Activated CD8-positive, alpha-beta memory T cell treated with anti-CD3 and anti-CD28 coated beads, Interleukin-2, amount 10 ng/mL, durations not matched to agents 7 days and 5 days (primary cell): ENCODE results near the gene NOS1. TPM values are rescaled to one million over a fixed set of nuclear protein-coding genes. Genes with fewer than 3 reads are reported as not detected.
A peak's percentile ranks its signal among the peaks of the same experiment; 100 is the strongest.
"Not testable (repeated sequence)": the region's sequence is repeated elsewhere in the genome, so short reads cannot be mapped to it uniquely, and the experiment has no call there.

Experiments
- ATAC-seq: fragments of 150-1000 bp; cut with Tn5 transposase; one replicate; pipeline ENCODE4 v1.10.0; 2021; ENCODE audit warnings: moderate library complexity
- CTCF ChIA-PET: fragments of 350-600 bp; sonication (Branson Sonifier 250); formaldehyde crosslinking; loops from one replicate; lab custom pipeline; 2021; ENCODE audit warnings: antibody characterized with exemption; lab: Charles Lee
- DNase-seq: peaks from one replicate; pipeline ENCODE4 v3.0.0-alpha.2; 2020
- H3K27ac Mint-ChIP-seq: one replicate; pipeline ENCODE4 v1.8.0; 2021; ENCODE audit warnings: mild to moderate bottlenecking, mixed read lengths
- H3K27me3 Mint-ChIP-seq: one replicate; pipeline ENCODE4 v1.8.0; 2021; ENCODE audit warnings: mixed read lengths
- H3K36me3 Mint-ChIP-seq: one replicate; pipeline ENCODE4 v1.8.0; 2021; ENCODE audit warnings: mild to moderate bottlenecking, mixed read lengths
- H3K4me1 Mint-ChIP-seq: one replicate; pipeline ENCODE4 v1.8.0; 2021; ENCODE audit warnings: mixed read lengths
- H3K4me3 Mint-ChIP-seq: one replicate; pipeline ENCODE4 v1.8.0; 2021; ENCODE audit warnings: mild to moderate bottlenecking, moderate library complexity, mixed read lengths
- H3K9me3 Mint-ChIP-seq: one replicate; pipeline ENCODE4 v1.8.0; 2022; ENCODE audit warnings: low read depth, mixed read lengths
- total RNA-seq, 2 experiments: library from RNA; stranded (reverse); gene quantifications; one replicate each; pipeline ENCODE4 v1.2.3, GENCODE V29; 2021

Gene NOS1
- total RNA-seq, 2 experiments from 2014 or later = not detected

DNA sequence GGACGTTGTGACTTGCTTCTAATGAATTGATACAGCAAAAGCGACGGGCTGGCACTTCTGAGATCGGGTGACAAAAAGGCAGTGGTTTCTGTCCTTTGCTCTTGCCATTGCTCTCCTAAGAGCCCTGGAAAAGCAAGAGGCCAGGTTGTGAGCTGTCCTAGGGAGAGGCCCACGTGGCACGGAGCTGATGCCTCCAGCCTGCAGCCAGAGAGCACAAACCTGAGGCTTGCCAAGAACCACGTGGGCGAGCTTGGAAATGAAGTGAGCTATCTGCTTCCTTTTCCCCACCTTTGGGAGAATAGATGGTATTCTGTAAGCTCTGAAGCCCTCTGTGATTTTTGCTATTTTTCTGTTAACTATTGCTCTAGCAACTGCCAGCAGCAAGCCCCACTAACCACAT is 26.4 kb upstream of the NOS1 start:
- Mint-ChIP-seq H3K36me3 (no peaks in the 10 kb centered on the region), H3K27me3 (no peaks in the 10 kb centered on the region), H3K4me3 (no peak overlapping the region), H3K4me1 (no peaks in the 10 kb centered on the region), H3K27ac (no peak overlapping the region), H3K9me3 (no peaks in the 10 kb centered on the region)
- DNase-seq (no peak), ATAC-seq (no peak)
- CTCF ChIA-PET = interaction anchor here (0.7 kb wide), 1 partner anchor 113 kb away, joined by 4 read pairs; no protein-coding TSS in a partner anchor

DNA sequence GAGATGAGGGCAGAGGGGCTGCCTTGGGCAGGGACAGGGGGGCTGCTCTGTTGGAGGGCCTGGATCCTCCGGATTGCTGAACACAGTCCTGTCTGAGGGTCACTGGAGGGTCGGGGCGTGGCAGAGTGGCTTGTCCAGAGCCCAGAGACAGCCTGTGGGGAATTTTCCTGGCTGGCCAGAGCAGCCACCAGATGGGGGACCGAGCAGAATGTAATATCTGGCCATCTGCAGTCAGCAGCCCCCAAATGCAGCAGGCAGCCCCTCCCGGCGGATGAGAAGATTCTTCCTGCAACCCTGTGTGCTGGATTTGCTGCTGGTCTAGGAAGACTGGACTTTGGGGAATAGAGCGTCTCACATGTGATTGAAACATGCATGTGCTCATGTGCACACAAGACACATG is 23.3 kb upstream of the NOS1 start:
- Mint-ChIP-seq H3K27me3 (no peaks in the 10 kb centered on the region), H3K4me1 (no peaks in the 10 kb centered on the region), H3K4me3 (no peak overlapping the region), H3K27ac (no peak overlapping the region), H3K36me3 (no peaks in the 10 kb centered on the region), H3K9me3 (no peaks in the 10 kb centered on the region)
- CTCF ChIA-PET = no interaction called here
- ATAC-seq (no peak), DNase-seq (no peak)

DNA sequence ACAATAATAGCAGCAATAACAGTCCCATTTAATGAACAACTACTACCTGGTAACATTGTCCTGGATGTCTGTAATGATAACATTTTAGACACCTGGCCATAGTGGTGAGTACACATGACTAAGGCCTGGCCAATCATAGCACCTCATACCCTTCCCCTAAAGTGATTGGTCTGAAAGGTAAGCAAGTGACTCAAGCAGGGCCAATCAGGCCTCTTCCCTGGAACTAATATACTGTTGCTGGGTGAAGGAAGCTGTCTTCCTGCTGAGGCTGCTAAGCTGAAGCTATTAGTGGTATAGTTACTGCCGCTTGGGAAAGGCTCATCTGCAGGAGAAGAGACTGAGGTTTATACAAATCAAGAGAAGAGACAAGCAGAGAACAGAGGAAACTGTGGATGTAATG is 18.7 kb upstream of the NOS1 start:
- ATAC-seq (no peak), DNase-seq (no peak)
- Mint-ChIP-seq H3K4me1 (no peaks in the 10 kb centered on the region), H3K4me3 (no peak overlapping the region), H3K27me3 (no peaks in the 10 kb centered on the region), H3K27ac (no peak overlapping the region), H3K9me3 (peaks cover 2% of the 10 kb centered on the region), H3K36me3 (no peaks in the 10 kb centered on the region)
- CTCF ChIA-PET = interaction anchor here (0.7 kb wide), 1 partner anchor 184 kb away, joined by 3 read pairs; no protein-coding TSS in a partner anchor

DNA sequence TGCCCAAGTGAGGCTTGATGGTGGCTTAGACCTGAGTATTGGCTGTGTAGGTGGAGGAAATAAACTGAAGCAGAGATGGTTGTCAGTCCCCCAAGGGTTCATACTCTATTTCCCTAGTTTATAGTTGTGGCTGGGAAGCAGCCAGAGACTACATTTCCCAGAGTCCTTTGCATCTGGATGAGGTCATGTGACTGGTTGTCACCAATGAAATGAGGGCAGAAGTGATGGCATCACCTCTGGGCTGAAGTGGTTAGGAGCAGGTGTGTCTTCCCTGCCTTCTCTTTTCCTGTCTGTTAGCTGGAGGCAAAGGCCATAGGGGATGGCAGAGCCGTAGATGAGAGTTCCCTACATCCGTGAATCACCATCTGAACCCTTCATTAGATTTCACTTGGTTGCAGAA is 16.3 kb upstream of the NOS1 start:
- Mint-ChIP-seq H3K27ac (no peak overlapping the region), H3K4me3 (no peak overlapping the region), H3K4me1 (no peaks in the 10 kb centered on the region), H3K36me3 (no peaks in the 10 kb centered on the region), H3K27me3 (no peaks in the 10 kb centered on the region), H3K9me3 (peaks cover 2% of the 10 kb centered on the region)
- CTCF ChIA-PET = no interaction called here
- no peak for ATAC-seq
- no peak for DNase-seq

DNA sequence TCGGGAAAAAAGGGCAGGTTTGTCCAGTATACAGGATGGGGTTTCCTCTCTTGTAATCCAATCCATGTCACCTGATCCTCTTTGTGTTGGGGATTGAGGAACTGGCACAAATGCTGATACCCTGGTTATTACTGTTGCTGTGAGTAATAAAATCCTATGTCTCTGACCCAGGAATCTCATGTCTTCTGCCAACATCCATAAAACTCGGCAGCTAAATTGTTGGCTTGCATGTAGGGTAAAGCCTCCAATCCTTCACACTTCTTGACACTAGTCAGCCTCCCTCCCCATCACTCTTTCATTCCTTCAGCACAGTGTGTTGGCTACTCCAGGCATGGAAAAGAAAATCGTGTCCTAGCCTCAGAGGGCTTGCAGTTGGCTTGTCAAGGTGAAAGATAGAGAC is 9.2 kb upstream of the NOS1 start:
- no peak for ATAC-seq
- Mint-ChIP-seq H3K4me1 (no peaks in the 10 kb centered on the region), H3K9me3 (no peaks in the 10 kb centered on the region), H3K4me3 (no peak overlapping the region), H3K27ac (no peak overlapping the region), H3K36me3 (no peaks in the 10 kb centered on the region), H3K27me3 (no peaks in the 10 kb centered on the region)
- CTCF ChIA-PET = no interaction called here
- DNase-seq = no peak

DNA sequence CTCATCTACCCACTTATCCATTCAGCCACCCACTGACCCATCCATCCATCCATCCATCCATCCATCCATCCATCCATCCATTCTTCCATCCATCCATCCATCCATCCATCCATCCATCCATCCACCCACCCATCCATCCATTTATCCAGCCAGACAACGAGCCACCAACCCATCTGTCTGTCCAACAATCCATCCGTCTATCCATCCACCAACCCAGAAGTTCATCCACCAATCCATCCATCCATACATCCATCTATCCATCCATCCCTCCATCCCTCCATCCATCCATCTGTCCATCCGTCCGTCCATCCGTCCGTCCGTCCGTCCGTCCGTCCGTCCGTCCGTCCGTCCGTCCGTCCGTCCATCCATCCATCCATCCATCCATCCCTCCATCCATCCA is 8.6 kb upstream of the NOS1 start:
- H3K4me1 Mint-ChIP-seq, H3K9me3 Mint-ChIP-seq, H3K27me3 Mint-ChIP-seq, ATAC-seq, DNase-seq, H3K27ac Mint-ChIP-seq, H3K36me3 Mint-ChIP-seq, H3K4me3 Mint-ChIP-seq: not testable (repeated sequence)
- CTCF ChIA-PET = interaction anchor here (3.8 to 3.9 kb wide), 2 partner anchors 218 to 468 kb away, joined by 32 to 37 read pairs; no protein-coding TSS in a partner anchor

DNA sequence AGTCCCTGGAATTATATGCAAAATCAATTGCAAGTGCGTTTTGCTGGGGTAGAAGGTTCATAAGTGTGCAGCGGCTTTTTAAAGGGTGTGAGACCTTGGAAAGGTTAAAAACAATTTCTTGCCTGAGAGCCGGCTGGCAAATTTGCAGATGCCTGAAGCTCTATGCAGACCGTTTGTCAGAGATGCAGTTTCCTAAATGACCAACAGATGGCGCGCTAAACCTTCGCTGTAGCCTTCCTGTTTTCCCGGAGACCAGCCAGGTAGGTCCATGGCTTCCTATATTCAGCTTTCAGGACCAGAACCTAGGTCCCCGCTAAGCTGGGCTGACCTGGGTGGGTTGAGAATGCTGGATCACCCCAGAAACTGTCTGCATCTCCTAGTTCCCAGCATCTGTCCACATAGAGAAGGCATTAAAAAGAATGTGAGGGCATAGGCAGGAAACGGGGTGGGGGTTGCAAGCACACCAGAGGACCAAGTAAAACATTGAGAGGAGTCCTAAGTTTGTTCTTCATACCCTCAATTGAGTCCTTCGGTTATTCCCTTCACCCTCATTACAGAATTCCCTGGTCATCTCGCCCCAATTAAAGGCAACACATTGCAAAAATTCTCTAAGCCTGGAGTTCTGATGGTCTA is 5.7 kb upstream of the NOS1 start:
- CTCF ChIA-PET = interaction anchor here (0.8 to 3.9 kb wide), 16 partner anchors 8 to 490 kb away, joined by 3 to 37 read pairs (median 4); no protein-coding TSS in a partner anchor
- DNase-seq = peak; percentile 66
- H3K4me3 Mint-ChIP-seq = no peak overlapping the region
- H3K36me3 Mint-ChIP-seq = no peaks in the 10 kb centered on the region
- no peak overlapping the region for H3K27ac Mint-ChIP-seq
- H3K27me3 Mint-ChIP-seq = peaks cover 21% of the 10 kb centered on the region
- H3K9me3 Mint-ChIP-seq = no peaks in the 10 kb centered on the region
- ATAC-seq = no peak
- H3K4me1 Mint-ChIP-seq = no peaks in the 10 kb centered on the region

DNA sequence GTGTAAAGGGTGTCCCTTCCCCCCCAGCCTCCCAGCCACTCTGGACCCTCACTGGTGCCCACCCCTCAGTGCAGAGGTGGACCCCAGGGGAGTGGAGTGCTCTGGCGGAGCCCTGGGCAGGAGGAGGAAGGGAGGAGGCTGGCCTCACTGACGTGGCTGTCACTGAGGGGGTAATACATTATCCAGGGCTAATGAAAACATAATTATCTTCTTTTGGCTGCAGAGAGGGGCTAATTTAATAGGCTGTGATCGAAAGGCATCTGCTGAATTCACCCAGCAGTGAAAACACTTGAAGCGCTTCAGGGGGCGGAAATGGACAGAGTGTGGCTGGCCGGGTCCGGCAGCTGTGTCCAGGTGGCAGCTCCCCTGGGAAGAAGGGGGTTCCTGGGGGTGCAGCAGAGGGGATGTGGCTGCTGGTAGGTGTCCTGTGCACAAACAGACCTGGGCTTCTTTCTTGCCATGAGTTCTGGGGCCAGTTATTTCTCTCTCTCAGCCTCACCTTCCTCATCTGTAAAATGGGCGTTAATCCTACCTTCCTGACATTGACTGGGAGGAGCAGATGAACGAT is 3.7 kb upstream of the NOS1 start:
- CTCF ChIA-PET = interaction anchor here (0.6 kb wide), 1 partner anchor 538 kb away, joined by 3 read pairs; no protein-coding TSS in a partner anchor

DNA sequence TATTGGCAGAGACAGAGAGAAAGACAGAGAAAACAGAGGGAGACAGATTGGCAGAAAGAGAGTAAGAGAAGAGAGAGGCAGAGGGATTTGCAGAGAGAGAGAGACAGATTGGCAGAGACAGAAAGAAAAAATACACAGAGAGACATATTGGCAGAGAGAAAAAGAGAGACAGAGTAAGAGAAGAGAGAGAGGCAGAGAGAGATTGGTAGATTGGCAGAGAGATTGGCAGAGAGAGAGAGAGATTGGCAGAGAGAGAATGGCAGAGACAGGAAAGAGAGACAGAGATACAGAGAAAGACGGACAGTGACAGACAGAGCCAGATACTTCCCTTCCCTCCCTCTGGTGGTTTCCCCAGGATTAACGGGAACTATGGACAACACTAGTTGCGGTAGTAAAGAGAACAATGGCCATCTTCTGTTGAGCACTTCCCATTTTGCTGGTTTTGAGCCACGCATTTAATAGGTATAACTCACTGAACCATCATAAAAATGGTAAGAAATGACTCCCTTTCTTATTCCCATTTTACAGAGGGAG is 2.6 kb upstream of the NOS1 start:
- H3K4me1 Mint-ChIP-seq = no peaks in the 10 kb centered on the region
- no peak for DNase-seq
- CTCF ChIA-PET = no interaction called here
- H3K9me3 Mint-ChIP-seq = no peaks in the 10 kb centered on the region
- peaks cover 42% of the 10 kb centered on the region for H3K27me3 Mint-ChIP-seq
- H3K4me3 Mint-ChIP-seq = no peak overlapping the region
- H3K36me3 Mint-ChIP-seq = no peaks in the 10 kb centered on the region
- H3K27ac Mint-ChIP-seq = no peak overlapping the region
- no peak for ATAC-seq

More for the DNA sequence above, 3.7 kb upstream of the NOS1 start:
- Mint-ChIP-seq H3K27ac (no peak overlapping the region), H3K36me3 (no peaks in the 10 kb centered on the region), H3K4me3 (no peak overlapping the region), H3K4me1 (no peaks in the 10 kb centered on the region), H3K27me3 (peaks cover 32% of the 10 kb centered on the region), H3K9me3 (no peaks in the 10 kb centered on the region)
- ATAC-seq (no peak), DNase-seq (no peak)

DNA sequence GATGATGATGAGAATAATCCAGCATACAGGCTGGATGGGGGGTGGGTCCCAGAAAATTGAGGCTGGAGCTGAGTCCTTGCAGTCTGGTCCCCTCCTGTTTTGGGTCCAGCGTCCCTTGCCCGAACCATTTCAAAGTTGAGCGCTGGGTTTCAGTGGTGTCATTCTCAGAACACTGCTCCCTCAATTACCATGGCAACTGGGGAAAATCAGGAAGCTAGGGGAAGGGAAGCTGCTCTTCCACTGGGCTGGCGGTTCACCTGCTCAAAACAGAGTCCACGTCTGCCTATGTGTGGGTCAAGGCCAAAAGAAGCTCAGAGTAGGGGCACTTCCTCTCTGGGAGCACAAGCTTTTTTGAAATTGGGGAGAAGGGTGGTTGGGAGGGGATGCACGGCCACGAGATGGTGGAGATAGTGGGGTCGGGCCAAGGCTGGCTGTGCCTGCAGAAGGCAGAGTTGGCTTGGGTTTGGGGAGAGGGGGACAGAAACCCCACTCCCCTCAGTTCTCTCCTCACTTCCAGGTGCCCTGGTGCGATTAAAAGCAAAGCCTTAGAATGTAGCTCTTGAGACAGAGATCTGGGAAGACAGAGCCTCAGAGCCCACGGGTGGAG is 1.7 kb upstream of the NOS1 start:
- CTCF ChIA-PET = no interaction called here
- Mint-ChIP-seq H3K36me3 (no peaks in the 10 kb centered on the region), H3K4me3 (no peak overlapping the region), H3K27ac (no peak overlapping the region), H3K4me1 (no peaks in the 10 kb centered on the region), H3K27me3 (peaks cover 50% of the 10 kb centered on the region), H3K9me3 (no peaks in the 10 kb centered on the region)
- DNase-seq (no peak), ATAC-seq (no peak)

DNA sequence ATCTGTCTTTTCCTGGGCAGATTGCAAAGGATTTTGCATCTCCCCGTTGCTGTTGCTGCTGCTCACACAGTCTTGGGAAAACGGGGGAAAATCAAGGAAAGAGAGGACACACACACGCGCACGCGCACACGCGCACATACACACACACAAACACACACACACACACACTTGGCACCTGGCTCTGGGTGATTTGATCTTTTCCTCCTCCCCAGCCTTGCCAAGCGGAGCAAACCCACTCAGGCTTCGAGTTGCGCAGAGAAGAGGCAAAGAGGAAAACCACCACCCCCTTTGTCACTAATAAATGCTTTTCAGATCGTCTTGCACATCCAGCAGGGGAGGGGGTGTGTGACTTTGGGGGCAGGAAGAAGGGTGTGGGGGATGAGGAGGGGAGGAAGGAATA is 965 bp upstream of the NOS1 start:
- DNase-seq (no peak), ATAC-seq (no peak)
- Mint-ChIP-seq H3K9me3 (no peaks in the 10 kb centered on the region), H3K4me1 (no peaks in the 10 kb centered on the region), H3K27ac (no peak overlapping the region), H3K4me3 (no peak overlapping the region), H3K27me3 (peaks cover 51% of the 10 kb centered on the region), H3K36me3 (no peaks in the 10 kb centered on the region)
- CTCF ChIA-PET = no interaction called here

DNA sequence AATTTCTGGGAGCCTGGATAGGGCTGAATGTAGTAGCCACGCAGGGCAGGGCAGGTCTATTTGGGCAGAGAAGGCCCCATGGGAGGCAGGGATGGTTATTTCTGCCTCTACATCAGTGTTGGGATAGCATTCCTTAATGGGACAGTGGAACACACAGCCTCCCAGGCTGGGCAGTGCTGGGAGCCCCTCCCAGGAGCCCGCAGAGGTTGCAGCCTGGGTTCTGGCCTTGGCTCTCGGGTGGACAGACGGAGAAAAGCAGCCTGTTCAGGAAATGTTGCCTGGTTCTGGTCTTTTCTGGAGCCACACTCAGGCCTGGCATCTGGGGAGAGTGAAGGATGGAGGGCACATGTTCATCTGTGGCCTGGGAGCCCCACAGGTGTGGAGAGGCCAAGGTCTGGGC is 479 bp upstream of the NOS1 start:
- CTCF ChIA-PET = no interaction called here
- no peak for DNase-seq
- ATAC-seq = no peak
- H3K27ac Mint-ChIP-seq = no peak overlapping the region
- H3K4me1 Mint-ChIP-seq = no peaks in the 10 kb centered on the region
- H3K9me3 Mint-ChIP-seq = no peaks in the 10 kb centered on the region
- no peaks in the 10 kb centered on the region for H3K36me3 Mint-ChIP-seq
- H3K4me3 Mint-ChIP-seq = no peak overlapping the region
- H3K27me3 Mint-ChIP-seq = peaks cover 51% of the 10 kb centered on the region

DNA sequence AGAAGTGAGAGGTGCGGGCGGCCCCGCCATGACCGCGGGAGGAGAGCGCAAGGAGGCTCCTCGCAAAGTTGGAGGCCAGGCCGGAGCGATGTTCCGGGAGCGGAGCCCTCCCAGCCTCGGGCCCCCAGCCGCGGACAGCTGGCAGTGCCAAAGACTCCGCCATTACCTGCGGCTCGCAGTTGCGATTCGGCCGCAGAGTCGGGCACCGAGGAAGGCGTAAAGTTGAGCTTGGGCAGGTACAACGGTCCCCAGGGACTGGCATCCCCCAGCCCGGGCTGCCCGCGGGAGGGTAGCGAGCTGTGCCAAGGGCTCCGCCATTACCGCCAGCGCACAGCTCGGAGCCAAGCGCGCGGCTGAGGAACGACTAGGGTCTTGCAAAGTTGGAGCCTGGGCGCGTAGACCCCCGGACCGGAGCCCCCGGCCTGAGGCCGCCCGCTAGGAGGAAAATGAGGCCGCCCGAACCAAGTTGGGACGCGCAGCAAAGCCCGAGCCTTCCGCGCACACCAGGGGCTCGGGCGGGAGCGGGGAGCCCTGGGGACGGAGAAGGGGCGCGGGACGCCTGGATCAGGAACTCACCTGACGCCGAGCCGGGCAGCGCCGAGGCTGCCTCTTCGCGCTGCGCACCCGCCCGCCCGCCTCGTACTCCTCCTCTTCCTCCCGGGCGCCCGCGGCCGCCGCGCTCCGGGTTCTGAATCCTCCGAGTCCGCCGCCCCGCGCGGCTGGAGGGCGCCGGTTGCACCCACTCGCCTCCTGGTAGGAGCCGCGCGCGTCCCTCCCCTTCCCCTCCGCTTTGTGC is 677 bp downstream of the NOS1 start:
- Mint-ChIP-seq H3K4me3 (no peak overlapping the region), H3K36me3 (no peaks in the 10 kb centered on the region), H3K27ac (no peak overlapping the region), H3K9me3 (no peaks in the 10 kb centered on the region), H3K27me3 (peaks cover 51% of the 10 kb centered on the region), H3K4me1 (no peaks in the 10 kb centered on the region)
- ATAC-seq = no peak
- no peak for DNase-seq
- CTCF ChIA-PET = no interaction called here
